Mononuclear cell (primary cell): ENCODE results near the gene KDM1A. TPM values are rescaled to one million over a fixed set of nuclear protein-coding genes. Genes with fewer than 3 reads are reported as not detected.

Experiments used
- H3K27me3 ChIP-seq: 2 replicates; pipeline ENCODE4 v1.6.0; 2011; ENCODE audit warnings: low read length, control low read depth; ENCODE audit not compliant: insufficient read depth
- H3K4me1 ChIP-seq: 2 replicates; pipeline ENCODE4 v1.5.1; 2011; ENCODE audit warnings: mild to moderate bottlenecking, low read length, control low read depth; ENCODE audit not compliant: insufficient read depth
- H3K4me3 ChIP-seq: 2 replicates; pipeline ENCODE4 v1.5.1; 2011; ENCODE audit warnings: mild to moderate bottlenecking, low read length, moderate library complexity
- H3K9me3 ChIP-seq: 2 replicates; pipeline ENCODE4 v1.5.1; 2011; ENCODE audit warnings: low read depth, mild to moderate bottlenecking, control low read depth, low read length
- total RNA-seq: library from RNA; depleted of rRNA; stranded (reverse); fragments of >200 nt; gene quantifications from one replicate; pipeline ENCODE4 v1.2.3, GENCODE V29; 2012

Gene KDM1A
- total RNA-seq, 1 donor: 37.6 TPM

DNA sequence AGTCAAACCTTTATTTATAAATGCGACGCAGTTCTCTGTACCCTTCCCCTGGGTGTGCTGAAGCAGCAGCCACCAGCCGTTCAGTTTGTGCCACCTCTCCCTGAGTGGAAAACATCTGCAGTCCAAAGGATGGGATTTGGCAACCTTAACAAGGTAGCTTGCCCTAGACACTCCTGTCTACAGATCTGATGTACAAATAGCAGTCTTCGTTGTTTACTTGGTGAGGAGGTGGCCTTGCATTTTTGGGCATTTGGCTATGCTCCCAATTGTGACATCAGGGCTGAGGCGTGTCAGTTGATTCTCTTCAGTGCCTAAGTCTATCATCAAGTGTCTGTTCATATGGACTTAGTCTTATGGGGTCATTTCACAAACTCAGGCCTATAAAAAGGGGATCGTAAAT, 59.8 kb downstream of the KDM1A start:
- H3K4me3 ChIP-seq: no peak overlapping the region
- no peaks in the 10 kb centered on the region for H3K4me1 ChIP-seq

DNA sequence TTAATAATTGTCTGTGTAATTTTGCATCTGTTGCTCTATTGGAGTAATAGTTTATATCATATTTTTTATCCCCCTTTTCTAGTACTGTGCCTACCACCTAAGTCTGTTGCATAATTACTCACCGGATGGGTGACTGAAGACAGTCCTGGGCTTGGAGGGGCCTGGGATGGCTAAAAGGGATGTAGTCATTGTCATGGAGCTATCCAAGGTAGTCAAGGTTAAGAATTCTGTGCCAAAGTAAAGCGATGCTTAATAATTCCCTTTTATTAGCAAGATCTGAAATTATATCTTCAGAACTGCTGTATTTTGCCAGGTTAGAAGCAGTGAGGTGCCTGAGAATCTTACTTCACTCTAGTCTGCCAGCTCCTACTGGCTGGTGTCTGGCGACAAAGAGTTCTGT, 61.6 kb downstream of the KDM1A start:
- Histone ChIP-seq H3K9me3 (no peaks in the 10 kb centered on the region), H3K4me3 (no peak overlapping the region), H3K4me1 (no peaks in the 10 kb centered on the region), H3K27me3 (no peaks in the 10 kb centered on the region)

More for the DNA sequence above, 59.8 kb downstream of the KDM1A start:
- Histone ChIP-seq H3K9me3 (no peaks in the 10 kb centered on the region), H3K27me3 (no peaks in the 10 kb centered on the region)

DNA sequence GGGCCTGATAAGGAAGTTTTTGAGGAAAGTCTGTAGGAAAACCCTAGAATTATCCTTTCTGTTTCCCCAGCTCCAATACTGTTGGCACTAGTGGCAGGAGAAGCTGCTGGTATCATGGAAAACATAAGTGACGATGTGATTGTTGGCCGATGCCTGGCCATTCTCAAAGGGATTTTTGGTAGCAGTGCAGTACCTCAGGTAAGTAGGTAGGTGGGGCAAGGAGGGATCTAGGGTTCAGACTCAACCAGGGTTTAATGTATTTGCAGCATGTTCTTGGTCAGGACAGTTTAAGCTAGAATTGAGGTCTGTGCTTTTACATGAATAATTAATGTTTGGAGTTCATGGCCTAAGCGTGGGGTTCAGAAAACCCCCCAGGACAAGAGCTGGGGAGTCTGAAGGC, 62.1 kb downstream of the KDM1A start:
- no peak overlapping the region for H3K4me3 ChIP-seq

DNA sequence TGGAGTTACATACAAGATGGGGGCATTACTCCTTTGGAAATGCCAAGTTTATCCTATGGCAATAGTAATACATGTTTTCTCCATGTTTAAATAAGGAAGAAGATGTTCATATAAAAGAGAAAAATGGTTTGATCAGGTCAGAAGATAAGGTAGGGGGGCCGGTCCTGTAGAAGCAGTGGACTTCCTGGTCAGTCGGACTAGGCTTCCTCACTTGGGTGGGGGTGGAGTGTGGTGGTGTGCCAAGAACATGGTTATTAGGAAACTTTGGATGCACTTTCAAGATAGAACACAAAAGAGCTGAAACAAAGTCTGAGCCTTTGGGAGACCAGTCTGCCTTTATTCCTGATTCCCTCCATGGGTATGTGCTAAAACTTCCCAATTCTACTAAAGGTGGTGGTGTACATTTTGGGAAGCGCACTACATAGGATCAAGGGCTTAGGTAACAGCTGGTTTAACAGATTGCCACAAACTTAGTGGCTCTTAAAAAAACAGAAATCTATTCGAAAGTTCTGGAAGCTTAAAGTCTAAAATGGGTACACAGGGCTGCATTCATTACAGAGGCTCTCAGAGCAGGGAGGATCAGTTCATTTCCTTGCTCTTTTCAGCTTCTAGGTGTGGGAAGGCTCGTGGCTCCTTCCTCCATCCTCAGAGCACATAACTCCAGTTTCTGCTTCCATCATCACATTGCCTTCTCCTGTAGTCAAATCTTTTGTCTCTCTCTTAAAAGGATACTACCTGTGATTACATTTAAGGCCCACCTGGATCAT, 64.6 kb downstream of the KDM1A start:
- no peaks in the 10 kb centered on the region for H3K4me1 ChIP-seq
- H3K9me3 ChIP-seq: no peaks in the 10 kb centered on the region
- no peaks in the 10 kb centered on the region for H3K27me3 ChIP-seq
- no peak overlapping the region for H3K4me3 ChIP-seq

More for the DNA sequence above, 62.1 kb downstream of the KDM1A start:
- Histone ChIP-seq H3K27me3 (no peaks in the 10 kb centered on the region), H3K9me3 (no peaks in the 10 kb centered on the region), H3K4me1 (no peaks in the 10 kb centered on the region)

DNA sequence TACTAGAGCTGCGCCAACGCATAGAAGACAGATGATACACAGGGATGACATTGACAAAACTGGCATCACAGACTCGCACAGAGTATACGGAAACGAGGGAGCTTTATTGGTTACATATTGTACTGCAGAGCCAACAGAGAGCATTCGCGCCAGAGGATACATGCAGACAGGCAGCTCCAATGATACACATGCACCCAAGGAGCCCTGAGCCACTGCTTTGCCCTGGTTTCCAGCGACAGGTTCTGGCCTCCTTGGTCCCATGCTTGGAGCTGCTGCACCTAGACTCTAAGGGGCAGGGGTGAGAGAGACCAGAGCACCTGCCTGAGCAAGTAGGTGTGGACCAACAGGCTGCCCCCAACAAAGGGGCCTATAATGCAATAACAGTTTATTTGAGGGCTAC, 65.6 kb downstream of the KDM1A start:
- Histone ChIP-seq H3K9me3 (no peaks in the 10 kb centered on the region), H3K4me3 (no peak overlapping the region), H3K27me3 (no peaks in the 10 kb centered on the region), H3K4me1 (no peaks in the 10 kb centered on the region)

DNA sequence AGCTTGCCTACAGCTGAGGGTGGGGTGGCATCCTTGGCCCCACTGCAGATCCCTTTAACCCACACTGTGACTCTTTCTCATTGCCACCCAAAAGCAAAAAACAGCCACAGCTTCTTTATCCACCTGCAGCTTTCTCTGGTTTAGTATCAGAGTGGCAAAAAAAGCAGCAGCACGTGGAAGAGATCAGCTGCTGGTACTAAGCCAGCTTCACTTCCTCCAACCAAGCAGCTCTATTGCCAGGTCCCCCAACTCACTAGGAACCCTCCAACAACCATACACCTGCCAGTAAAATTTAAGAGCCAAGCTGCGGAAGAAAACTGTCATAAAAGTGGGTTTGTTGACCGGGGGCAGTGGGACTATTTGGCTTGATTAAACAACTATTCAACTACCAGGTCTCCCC, 66.4 kb downstream of the KDM1A start:
- Histone ChIP-seq H3K27me3 (no peaks in the 10 kb centered on the region), H3K4me1 (no peaks in the 10 kb centered on the region), H3K9me3 (no peaks in the 10 kb centered on the region), H3K4me3 (no peak overlapping the region)

DNA sequence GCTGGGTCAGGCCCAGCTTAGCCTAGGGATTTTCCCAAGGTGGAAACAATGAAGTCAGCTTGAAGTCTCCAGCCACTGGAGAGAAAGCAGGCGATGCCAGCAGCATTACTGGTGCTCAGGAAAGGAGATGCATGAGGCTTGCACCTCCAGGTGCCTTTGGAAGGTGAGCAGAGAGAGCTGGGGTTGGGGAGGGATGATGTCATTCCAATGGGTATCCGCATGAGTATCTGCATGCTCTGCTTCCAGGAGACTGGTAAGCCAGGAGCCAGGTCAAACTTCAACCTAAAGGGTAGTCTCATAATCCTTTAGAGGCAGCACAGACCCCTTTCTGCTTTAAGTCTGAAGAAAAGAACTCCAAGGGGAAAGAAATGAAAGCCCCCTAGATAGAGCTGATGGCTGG, 68.8 kb downstream of the KDM1A start:
- no peaks in the 10 kb centered on the region for H3K27me3 ChIP-seq
- H3K9me3 ChIP-seq: no peaks in the 10 kb centered on the region
- H3K4me3 ChIP-seq: no peak overlapping the region
- no peaks in the 10 kb centered on the region for H3K4me1 ChIP-seq

DNA sequence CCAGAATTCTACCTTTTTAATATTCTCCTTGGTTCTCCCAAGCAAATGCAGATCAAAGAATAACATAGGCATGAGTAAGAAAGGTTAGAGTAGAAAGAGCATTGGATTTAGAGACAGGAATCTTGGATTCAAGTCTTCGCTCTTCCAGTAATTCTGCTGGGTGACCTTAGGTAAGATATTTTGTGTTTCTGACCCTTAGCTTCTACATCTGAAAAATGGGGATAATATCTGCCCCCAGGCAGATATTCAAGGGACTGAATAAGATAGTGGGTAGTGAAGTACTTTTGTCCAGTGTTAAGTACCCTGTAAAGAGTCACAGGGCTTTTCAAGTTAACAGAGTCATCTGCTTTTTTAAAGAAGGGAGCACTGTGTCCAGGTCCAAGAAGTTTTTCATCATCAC, 70.8 kb downstream of the KDM1A start:
- no peaks in the 10 kb centered on the region for H3K9me3 ChIP-seq
- H3K4me3 ChIP-seq: no peak overlapping the region
- H3K27me3 ChIP-seq: no peaks in the 10 kb centered on the region
- no peaks in the 10 kb centered on the region for H3K4me1 ChIP-seq

DNA sequence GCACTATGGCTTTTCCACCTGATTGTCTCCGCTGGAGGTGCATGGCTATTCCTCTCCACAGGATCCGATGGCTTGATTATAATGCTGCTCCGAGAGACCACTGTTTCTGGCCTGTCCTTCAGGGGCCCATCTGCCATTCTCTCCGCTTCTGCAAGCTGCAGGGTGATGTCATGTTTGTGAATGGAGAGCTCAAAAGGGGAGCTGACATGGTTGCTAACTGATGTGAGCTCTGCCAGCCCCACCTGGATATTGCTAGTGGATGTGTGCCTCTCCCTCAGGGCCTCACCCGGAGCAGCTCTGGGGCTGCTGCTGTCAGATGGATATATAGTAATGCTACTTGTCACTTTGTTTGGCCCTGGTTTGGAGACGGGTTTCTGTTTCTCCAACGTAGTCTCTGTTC, 72.3 kb downstream of the KDM1A start:
- Histone ChIP-seq H3K4me1 (no peaks in the 10 kb centered on the region), H3K9me3 (no peaks in the 10 kb centered on the region), H3K4me3 (no peak overlapping the region), H3K27me3 (no peaks in the 10 kb centered on the region)

DNA sequence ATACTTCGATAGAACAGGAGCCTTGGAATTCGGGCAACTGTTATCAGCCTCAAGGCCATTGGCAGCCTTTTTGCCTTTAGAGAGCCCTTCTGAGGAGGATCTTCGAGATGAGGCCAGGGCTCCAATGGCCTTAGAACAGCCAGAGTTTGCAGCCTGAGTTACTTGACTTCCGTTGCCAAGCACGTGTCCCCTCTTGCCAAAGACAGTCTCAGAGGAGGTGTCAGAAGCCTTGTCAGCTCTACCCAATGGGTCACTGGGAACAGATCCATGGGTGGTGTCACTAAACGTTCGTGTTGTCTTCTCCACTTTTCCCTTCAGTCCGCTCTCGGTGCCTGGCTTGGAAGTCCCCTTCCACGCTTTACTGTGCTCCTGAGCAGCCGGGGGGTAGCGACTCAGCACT, 73.2 kb downstream of the KDM1A start:
- no peaks in the 10 kb centered on the region for H3K27me3 ChIP-seq
- H3K9me3 ChIP-seq: no peaks in the 10 kb centered on the region
- no peak overlapping the region for H3K4me3 ChIP-seq
- no peaks in the 10 kb centered on the region for H3K4me1 ChIP-seq

DNA sequence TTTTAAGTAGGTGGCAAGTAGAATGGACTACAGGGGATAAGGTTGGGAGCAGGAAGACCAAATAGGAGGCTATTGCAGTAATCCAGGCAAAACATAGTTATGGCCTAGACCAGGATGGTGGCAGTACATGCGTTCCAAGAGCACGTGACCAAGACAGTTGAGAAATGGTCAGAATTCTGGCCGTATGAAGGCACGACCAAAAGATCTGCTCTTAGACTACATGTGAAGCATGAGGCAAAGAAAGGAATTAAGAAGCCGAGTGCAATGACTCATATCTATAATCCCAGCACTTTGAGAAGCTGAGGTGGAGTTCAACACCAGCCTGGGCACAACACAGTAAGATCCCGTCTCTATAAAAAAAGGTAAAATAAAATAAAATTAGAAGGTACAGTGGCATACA, 78.0 kb downstream of the KDM1A start:
- H3K9me3 ChIP-seq: no peaks in the 10 kb centered on the region
- no peaks in the 10 kb centered on the region for H3K27me3 ChIP-seq
- H3K4me1 ChIP-seq: peaks cover 21% of the 10 kb centered on the region
- H3K4me3 ChIP-seq: no peak overlapping the region

DNA sequence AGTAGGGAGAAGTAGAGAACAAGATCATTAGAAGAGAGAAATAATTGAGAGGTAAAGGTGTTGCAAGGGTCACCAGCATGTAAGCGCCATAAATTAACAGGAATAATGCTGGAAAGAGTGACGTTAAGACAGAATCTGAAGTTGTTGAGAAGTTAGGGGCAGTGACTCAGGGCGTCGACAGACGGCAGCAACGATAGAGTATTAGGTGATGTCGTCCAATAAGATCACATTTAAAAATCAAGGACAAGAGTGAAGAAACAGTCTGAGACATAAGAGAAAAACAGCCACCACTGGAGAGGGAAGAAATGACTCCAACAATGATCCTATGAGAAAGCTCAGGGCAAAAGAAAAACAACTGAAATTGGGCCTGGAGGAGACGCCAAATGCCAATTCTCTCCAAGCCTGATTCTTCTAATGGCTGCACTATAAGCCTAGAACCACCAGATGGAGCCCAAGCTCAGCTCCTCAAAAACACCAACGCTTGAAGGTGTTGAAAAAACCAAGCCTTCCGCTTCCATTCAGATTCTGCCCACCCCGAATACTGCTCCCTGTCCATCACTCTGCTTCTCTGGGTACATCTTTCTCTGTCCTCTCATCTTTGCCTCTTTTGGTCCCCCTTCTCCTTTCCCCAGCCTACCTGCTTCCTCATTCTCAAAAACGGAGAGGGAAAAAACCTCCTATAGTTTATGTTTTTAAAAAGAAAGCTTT, 79.3 kb downstream of the KDM1A start:
- Histone ChIP-seq H3K27me3 (no peaks in the 10 kb centered on the region), H3K4me3 (no peak overlapping the region), H3K4me1 (peaks cover 33% of the 10 kb centered on the region), H3K9me3 (no peaks in the 10 kb centered on the region)

DNA sequence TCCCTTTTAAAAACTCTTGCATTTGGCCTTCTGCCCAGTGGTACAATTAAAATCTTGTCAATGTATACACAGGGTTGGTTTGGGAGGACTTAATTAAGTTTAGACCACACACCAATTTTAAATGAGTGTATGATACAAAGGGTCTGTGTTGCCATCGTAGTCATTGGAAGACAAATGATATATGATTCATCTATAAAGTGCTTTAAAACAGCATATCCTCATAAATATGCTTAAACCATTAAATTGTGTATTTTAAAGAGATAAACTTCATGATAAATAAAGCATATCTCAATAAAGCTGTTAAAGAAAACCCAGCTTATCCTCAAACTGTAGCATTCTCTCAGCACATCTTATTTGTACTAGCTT, 79.9 kb downstream of the KDM1A start:
- Histone ChIP-seq H3K9me3 (no peaks in the 10 kb centered on the region), H3K27me3 (no peaks in the 10 kb centered on the region), H3K4me1 (peaks cover 37% of the 10 kb centered on the region), H3K4me3 (no peak overlapping the region)

DNA sequence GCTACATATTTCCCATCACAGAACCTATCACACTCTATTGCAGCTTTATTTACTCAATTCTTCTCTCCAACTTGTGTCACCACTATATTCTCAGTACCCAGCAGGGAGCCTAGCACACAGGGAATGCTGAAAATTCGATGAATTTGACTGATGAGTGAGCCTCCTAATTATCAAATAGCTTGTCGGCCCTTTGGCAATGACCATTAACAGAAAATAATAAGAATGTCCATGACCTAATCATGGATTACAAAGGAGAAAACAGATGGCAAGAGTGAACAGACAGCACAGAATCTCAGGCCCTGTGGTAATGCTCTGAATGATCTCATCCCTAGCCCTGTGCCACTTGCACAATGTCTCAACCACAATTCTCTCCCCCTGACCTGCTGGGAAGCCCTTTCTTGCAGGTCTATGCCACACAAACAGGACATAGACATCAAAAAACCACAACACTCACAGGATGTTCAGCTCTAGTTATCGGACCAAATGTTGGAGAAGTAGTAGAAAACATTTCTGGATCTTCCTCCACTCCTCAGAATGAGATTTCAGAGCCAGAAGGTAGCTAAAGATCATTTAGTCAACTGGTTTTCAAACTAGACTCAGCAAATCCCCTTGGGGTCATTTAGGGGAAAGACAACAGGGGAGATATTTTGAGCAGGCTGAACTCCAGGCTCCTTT, 80.9 kb downstream of the KDM1A start:
- Histone ChIP-seq H3K9me3 (no peaks in the 10 kb centered on the region), H3K27me3 (no peaks in the 10 kb centered on the region), H3K4me3 (no peak overlapping the region), H3K4me1 (peaks cover 39% of the 10 kb centered on the region)

DNA sequence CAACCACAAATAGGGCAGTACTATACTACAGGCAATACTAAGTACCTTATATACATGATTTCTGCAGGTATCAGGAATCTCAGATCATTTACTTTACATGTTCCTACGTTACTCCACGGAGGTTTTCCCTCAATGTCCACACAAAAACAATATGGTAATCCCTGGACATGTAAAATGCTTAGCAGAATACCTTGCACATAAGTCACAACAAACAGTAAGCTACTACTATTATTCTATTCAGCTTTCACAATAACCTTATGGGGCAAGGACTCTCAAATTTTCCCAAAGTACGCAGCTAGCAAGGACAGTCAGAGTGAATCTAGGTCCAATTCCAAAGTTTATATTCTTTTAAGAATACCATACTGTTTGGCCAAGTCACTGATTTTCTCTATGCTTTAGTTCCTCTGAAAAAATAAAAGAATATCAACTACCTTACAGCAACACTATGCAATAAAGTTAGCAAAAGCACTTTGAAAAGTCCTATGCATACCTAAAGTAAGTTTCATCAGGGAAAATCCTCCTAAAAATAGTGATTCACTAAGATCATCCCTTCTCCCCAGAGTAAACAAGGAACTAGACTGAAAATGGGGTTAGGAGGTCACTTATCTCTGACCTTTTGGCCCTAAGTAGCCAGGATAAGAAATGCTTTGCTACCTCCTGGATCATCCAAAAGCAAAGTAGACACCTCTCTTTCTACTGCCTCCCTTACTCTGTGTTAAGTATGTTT, 82.0 kb downstream of the KDM1A start:
- Histone ChIP-seq H3K27me3 (no peaks in the 10 kb centered on the region), H3K4me1 (peaks cover 39% of the 10 kb centered on the region), H3K9me3 (no peaks in the 10 kb centered on the region), H3K4me3 (no peak overlapping the region)
